ENCODE results near the gene EIF3I. TPM values are rescaled to one million over a fixed set of nuclear protein-coding genes. Genes with fewer than 3 reads are reported as not detected.

The EIF3I gene
- total RNA-seq, 4 donors from 2014 or later = 121 to 172 (median 152) TPM

DNA sequence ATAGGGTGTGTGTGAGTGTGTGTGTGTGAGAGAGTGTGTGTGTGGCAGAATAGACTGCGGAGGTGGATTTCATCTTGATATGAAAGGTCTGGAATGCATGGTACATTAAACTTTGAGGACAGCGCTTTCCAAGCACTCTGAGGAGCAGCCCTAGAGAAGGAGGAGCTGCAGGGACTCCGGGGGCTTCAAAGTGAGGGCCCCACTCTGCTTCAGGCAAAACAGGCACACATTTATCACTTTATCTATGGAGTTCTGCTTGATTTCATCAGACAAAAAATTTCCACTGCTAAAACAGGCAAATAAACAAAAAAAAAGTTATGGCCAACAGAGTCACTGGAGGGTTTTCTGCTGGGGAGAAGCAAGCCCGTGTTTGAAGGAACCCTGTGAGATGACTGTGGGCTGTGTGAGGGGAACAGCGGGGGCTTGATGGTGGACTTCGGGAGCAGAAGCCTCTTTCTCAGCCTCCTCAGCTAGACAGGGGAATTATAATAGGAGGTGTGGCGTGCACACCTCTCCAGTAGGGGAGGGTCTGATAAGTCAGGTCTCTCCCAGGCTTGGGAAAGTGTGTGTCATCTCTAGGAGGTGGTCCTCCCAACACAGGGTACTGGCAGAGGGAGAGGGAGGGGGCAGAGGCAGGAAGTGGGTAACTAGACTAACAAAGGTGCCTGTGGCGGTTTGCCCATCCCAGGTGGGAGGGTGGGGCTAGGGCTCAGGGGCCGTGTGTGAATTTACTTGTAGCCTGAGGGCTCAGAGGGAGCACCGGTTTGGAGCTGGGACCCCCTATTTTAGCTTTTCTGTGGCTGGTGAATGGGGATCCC lies 51.4 kb downstream of the EIF3I start:
- peaks cover 0 to 4% (median 0%) of the 10 kb centered on the region in 4 donors for H3K4me1 ChIP-seq
- no peaks in the 10 kb centered on the region for H3K36me3 ChIP-seq
- no peaks in the 10 kb centered on the region for H3K9me3 ChIP-seq
- H3K4me3 ChIP-seq = no peak overlapping the region
- DNase-seq (ENCODE audit: low spot score in 2 of 2) = no peak
- TF ChIP-seq, protein P1, sequence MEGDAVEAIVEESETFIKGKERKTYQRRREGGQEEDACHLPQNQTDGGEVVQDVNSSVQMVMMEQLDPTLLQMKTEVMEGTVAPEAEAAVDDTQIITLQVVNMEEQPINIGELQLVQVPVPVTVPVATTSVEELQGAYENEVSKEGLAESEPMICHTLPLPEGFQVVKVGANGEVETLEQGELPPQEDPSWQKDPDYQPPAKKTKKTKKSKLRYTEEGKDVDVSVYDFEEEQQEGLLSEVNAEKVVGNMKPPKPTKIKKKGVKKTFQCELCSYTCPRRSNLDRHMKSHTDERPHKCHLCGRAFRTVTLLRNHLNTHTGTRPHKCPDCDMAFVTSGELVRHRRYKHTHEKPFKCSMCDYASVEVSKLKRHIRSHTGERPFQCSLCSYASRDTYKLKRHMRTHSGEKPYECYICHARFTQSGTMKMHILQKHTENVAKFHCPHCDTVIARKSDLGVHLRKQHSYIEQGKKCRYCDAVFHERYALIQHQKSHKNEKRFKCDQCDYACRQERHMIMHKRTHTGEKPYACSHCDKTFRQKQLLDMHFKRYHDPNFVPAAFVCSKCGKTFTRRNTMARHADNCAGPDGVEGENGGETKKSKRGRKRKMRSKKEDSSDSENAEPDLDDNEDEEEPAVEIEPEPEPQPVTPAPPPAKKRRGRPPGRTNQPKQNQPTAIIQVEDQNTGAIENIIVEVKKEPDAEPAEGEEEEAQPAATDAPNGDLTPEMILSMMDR (IDR thresholded peaks at IDR 0.05) = no peak
- TF ChIP-seq POLR2A (IDR thresholded peaks at IDR 0.05) (no peak), EP300 (IDR thresholded peaks at IDR 0.05) (no peak)
- H3K27ac ChIP-seq = no peak overlapping the region
- peaks cover 0 to 45% of the 10 kb centered on the region in 2 donors for H3K27me3 ChIP-seq
- 37% methylated on average over 10 of the region's 10 CpGs for WGBS, 2 donors

- peaks cover 0 to 4% (median 0%) of the 10 kb centered on the region in 4 donors for H3K4me1 ChIP-seq
- H3K9me3 ChIP-seq = no peaks in the 10 kb centered on the region
- DNase-seq (ENCODE audit: low spot score in 2 of 2) = no peak
- H3K27ac ChIP-seq = no peak overlapping the region
- 63 to 68% methylated on average over 31 of the region's 31 CpGs for WGBS, 2 donors
- H3K27me3 ChIP-seq = peaks cover 0 to 45% of the 10 kb centered on the region in 2 donors
- H3K36me3 ChIP-seq = no peaks in the 10 kb centered on the region
- no peak overlapping the region for H3K4me3 ChIP-seq
- no peak for TF ChIP-seq EP300 (IDR thresholded peaks at IDR 0.05)
- TF ChIP-seq POLR2A (IDR thresholded peaks at IDR 0.05) = no peak
- TF ChIP-seq, protein P1 (IDR thresholded peaks at IDR 0.05) = no peak
Observed at GRCh38 chr1:32274646-32275340, 52.6 kb downstream of the EIF3I start.

- Histone ChIP-seq H3K27me3 (peaks cover 0 to 45% of the 10 kb centered on the region in 2 donors), H3K4me1 (peaks cover 0 to 4% (median 0%) of the 10 kb centered on the region in 4 donors), H3K36me3 (no peaks in the 10 kb centered on the region), H3K27ac (no peak overlapping the region), H3K4me3 (no peak overlapping the region), H3K9me3 (no peaks in the 10 kb centered on the region)
- DNase-seq (ENCODE audit: low spot score in 2 of 2) = no peak
- TF ChIP-seq POLR2A (IDR thresholded peaks at IDR 0.05) (no peak), EP300 (IDR thresholded peaks at IDR 0.05) (no peak)
- TF ChIP-seq, protein P1 (IDR thresholded peaks at IDR 0.05) = no peak
- 26 to 27% methylated on average over 9 to 37 of the region's 41 CpGs for WGBS, 2 donors
Observed at GRCh38 chr1:32275424-32275823, 53.2 kb downstream of the EIF3I start.

DNA sequence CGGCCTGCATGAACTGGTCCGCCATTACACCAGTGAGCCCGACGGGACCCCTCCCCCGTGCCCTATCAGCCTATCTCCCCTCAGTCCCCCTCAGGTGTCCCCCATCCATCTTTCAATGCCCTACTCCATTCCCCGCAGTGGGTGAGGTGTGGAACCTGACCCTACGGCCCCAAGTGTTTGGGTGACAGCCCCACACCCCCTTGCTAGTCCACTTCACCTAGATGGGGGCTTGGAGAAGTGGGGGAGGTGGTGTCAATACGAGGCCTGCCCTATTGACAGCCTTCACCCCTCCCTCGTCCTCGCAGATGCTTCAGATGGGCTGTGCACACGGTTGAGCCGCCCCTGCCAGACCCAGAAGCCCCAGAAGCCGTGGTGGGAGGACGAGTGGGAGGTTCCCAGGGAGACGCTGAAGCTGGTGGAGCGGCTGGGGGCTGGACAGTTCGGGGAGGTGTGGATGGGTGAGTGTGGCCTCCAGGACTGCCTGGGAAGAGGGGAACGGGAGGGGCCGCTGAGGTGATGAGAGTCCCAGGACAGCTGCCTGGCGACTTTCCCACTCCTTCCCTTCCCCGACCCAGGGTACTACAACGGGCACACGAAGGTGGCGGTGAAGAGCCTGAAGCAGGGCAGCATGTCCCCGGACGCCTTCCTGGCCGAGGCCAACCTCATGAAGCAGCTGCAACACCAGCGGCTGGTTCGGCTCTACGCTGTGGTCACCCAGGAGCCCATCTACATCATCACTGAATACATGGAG lies 54.0 kb downstream of the EIF3I start:
- WGBS, 2 donors = 77 to 80% methylated on average over 30 of the region's 30 CpGs
- Histone ChIP-seq H3K4me3 (no peak overlapping the region), H3K4me1 (peaks cover 0 to 4% (median 0%) of the 10 kb centered on the region in 4 donors), H3K27ac (no peak overlapping the region), H3K27me3 (peaks cover 0 to 45% of the 10 kb centered on the region in 2 donors), H3K9me3 (no peaks in the 10 kb centered on the region), H3K36me3 (no peaks in the 10 kb centered on the region)
- no peak for TF ChIP-seq POLR2A (IDR thresholded peaks at IDR 0.05)
- no peak for TF ChIP-seq EP300 (IDR thresholded peaks at IDR 0.05)
- TF ChIP-seq, protein P1 (IDR thresholded peaks at IDR 0.05) = no peak
- no peak for DNase-seq (ENCODE audit: low spot score in 2 of 2)

Small RNAs within 50 kb of the gene (small RNA-seq; reads per million reads assigned to genes)
- gene RF00017 = not detected

Other genes with a start within 250 kb of the EIF3I start
- gene KHDRBS1, start 208.5 kb upstream of the EIF3I start, total RNA-seq = 10 to 100 TPM; 61.5 to 92.6 (median 78.6) TPM
- gene TMEM39B, start 149.5 kb upstream of the EIF3I start, total RNA-seq = 10 to 100 TPM in 2 of 4 donors, 1 to 10 TPM in 2; 3.7 to 13.2 (median 7.3) TPM
- gene KPNA6, start 114.4 kb upstream of the EIF3I start, total RNA-seq = 10 to 100 TPM; 30.3 to 39.3 (median 33.5) TPM
- 10 to 100 TPM; 41.4 to 52.0 (median 49.5) TPM for gene TXLNA, start 42.7 kb upstream of the EIF3I start, total RNA-seq
- gene CCDC28B, start 21.8 kb upstream of the EIF3I start, total RNA-seq = 10 to 100 TPM in 1 of 4 donors, 1 to 10 TPM in 3; 2.7 to 12.0 (median 6.2) TPM
- gene IQCC, start 16.7 kb upstream of the EIF3I start, total RNA-seq = 1 to 10 TPM; 2.4 to 4.7 (median 3.7) TPM
- gene DCDC2B, start 13.3 kb upstream of the EIF3I start, total RNA-seq = not detected
- 10 to 100 TPM; 22.5 to 29.0 (median 26.3) TPM for gene TMEM234, start 54 bp upstream of the EIF3I start, total RNA-seq
- 1 to 10 TPM; 1.4 to 5.4 (median 3.5) TPM for gene FAM167B, start 24.8 kb downstream of the EIF3I start, total RNA-seq
- gene LCK, start 28.9 kb downstream of the EIF3I start, total RNA-seq = 1 to 10 TPM; 1.1 to 6.9 (median 2.0) TPM
- 10 to 100 TPM; 40.4 to 51.6 (median 47.1) TPM for gene HDAC1, start 69.7 kb downstream of the EIF3I start, total RNA-seq
- 10 to 100 TPM; 42.4 to 61.2 (median 45.0) TPM for gene MARCKSL1, start 113.8 kb downstream of the EIF3I start, total RNA-seq
- 10 to 100 TPM in 3 of 4 donors, 1 to 10 TPM in 1; 9.4 to 23.5 (median 16.3) TPM for gene FAM229A, start 140.1 kb downstream of the EIF3I start, total RNA-seq
- gene TSSK3, start 140.1 kb downstream of the EIF3I start, total RNA-seq = 1 to 10 TPM in 3 of 4 donors, under 1 TPM in 1; 0.44 to 1.5 (median 1.2) TPM
- gene BSDC1, start 172.0 kb downstream of the EIF3I start, total RNA-seq = 10 to 100 TPM; 60.6 to 88.7 (median 83.8) TPM
- gene ZBTB8B, start 242.7 kb downstream of the EIF3I start, total RNA-seq = under 1 TPM in 1 of 4 donors, not detected in 3; 0.21 TPM

Data from tibial nerve (tissue), 4 donors.